ENCODE measurements around the gene PPP2R2C.

PPP2R2C gene

GRCh38 chr4:6354626-6355025, 117.8 kb downstream of the PPP2R2C start:
- no peak for TF ChIP-seq CTCF (conservative IDR thresholded peaks at IDR 0.05; ENCODE audit: low read depth, low read length)
- DNase-seq (ENCODE audit: low read depth), result no peak
- no peak overlapping the region for H3K4me3 ChIP-seq (ENCODE audit: low read depth, low read length)

- DNase-seq (ENCODE audit: low read depth), result no peak
- no peak overlapping the region for H3K4me3 ChIP-seq (ENCODE audit: low read depth, low read length)
- TF ChIP-seq CTCF (conservative IDR thresholded peaks at IDR 0.05; ENCODE audit: low read depth, low read length), result no peak
These were observed 118.3 kb downstream of the PPP2R2C start for GRCh38 chr4:6354119-6354518.

- no peak for TF ChIP-seq CTCF (conservative IDR thresholded peaks at IDR 0.05; ENCODE audit: low read depth, low read length)
- H3K4me3 ChIP-seq (ENCODE audit: low read depth, low read length), result no peak overlapping the region
- no peak for DNase-seq (ENCODE audit: low read depth)
These were observed 120.3 kb downstream of the PPP2R2C start for GRCh38 chr4:6352031-6352692.

DNA sequence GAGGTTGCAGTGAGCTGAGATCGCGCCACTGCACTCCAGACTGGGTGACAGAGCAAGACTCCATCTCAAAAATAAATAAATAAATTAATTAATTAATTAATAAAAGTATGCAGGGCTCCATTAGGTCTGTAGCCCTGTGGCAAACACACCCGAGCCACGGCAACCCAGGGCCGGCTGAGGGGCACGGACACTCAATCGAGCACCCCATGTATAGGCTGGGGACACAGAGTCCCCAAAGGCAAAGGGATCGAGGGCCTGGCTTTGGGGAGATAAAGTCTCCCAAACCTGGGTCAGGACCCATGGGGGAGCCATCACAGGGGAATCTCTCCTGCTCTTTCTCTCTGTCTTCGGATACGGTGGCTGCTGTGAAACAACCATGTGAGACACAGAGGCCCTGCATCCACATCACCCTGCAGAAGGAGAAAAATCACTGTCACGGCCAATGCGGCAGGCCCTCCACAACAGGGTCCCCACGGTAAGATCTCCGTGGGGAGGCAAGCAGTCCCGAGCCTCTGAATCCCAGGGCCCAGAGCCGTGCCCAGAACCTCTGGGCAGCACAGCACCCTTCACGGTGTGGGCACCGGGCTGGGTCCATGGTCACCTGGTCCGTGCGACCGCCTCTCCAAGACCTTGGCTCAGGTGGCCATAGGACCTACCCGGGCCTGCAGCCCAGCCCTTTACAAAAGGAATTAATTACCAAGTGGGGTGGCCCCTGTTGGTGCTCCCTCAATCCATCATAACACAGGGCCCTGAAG, 121.0 kb downstream of the PPP2R2C start:
- H3K4me3 ChIP-seq (ENCODE audit: low read depth, low read length), result no peak overlapping the region
- DNase-seq (ENCODE audit: low read depth), result no peak
- TF ChIP-seq CTCF (conservative IDR thresholded peaks at IDR 0.05; ENCODE audit: low read depth, low read length), result no peak

DNA sequence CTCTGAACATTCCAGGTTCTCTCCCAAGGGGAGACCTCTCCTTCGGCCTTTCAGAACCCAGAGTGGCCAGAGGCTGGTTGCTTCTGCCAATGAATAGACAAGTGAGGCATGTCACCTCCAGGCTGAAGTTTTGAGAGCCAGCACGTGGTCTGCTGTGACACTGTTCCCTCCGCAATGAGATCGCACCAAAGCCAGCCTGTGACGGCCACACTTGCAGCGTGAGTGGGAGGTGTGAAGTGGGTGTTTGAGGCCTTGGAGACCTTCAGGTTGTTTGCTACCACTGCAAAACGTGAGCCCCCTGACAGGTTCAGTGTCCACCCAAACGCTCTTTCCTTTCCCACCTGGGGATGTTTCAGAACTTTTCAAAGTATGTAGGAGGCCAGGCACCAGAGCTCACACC, 121.8 kb downstream of the PPP2R2C start:
- TF ChIP-seq CTCF (conservative IDR thresholded peaks at IDR 0.05; ENCODE audit: low read depth, low read length), result no peak
- no peak overlapping the region for H3K4me3 ChIP-seq (ENCODE audit: low read depth, low read length)
- DNase-seq (ENCODE audit: low read depth), result no peak

DNA sequence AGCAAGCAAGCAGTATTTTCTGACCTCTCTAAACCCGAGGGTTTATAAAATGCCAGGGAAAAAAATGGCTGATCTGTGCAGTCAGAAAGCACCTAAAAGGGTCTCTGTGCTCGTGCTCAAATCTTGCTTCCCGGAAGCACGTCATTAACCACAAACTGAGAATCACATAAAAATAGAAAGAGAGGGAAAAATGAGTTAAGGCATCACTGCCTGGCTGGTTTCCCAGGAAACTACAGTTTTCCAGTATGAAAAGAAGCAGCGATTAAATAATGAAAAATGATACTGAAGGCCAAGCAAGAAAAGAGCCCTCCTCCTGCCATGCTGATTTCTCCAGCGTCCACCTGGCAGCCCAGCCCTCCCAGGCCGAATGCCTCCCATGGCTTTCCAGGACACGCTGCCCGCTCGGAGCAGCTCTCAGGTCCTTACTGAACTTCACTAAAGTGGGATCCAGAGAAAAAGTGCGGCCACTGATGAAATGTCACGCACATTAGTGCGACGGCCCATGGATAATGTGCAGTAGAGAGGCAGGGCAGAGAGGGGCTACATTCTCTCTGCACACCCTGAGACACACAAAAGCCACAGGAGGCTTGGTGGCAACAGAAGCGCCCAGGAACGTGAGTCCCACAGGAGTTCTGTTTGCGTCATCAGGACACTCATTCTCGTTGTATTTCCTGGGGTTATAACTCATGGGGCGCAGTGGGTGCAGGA, 122.4 kb downstream of the PPP2R2C start:
- DNase-seq (ENCODE audit: low read depth), result no peak
- no peak overlapping the region for H3K4me3 ChIP-seq (ENCODE audit: low read depth, low read length)
- TF ChIP-seq CTCF (conservative IDR thresholded peaks at IDR 0.05; ENCODE audit: low read depth, low read length), result no peak
